Measurements from ENCODE around the gene GDPD5.

GRCh38 chr11:75445315-75445953, 80.3 kb downstream of the GDPD5 start:
- TF ChIP-seq MAX (CRISPR knock-in tag; IDR thresholded peaks at IDR 0.05) (no peak), CTCF (IDR thresholded peaks at IDR 0.05) (peak; percentile 97), FOXJ3 (CRISPR knock-in tag; IDR thresholded peaks at IDR 0.05; ENCODE audit: borderline replicate concordance) (no peak)
